Esophagus (tissue), 2 donors: Measurements from ENCODE around the gene NEO1. TPM values are rescaled to one million over a fixed set of nuclear protein-coding genes. Genes with fewer than 3 reads are reported as not detected.

Source experiments
- H3K27ac ChIP-seq, 2 donors: one replicate each; pipeline ENCODE4 v1.5.1; 2013; ENCODE audit warnings: low read depth in 2 of 2, mild to moderate bottlenecking in 2 of 2, inconsistent platforms in 1 of 2, low read length in 1 of 2, moderate library complexity in 1 of 2
- H3K27me3 ChIP-seq, 2 donors: one replicate each; pipeline ENCODE4 v1.6.1; 2013; ENCODE audit warnings: low read length in 2 of 2, control low read depth in 1 of 2, mild to moderate bottlenecking in 1 of 2; ENCODE audit not compliant: insufficient read depth in 2 of 2, control insufficient read depth in 1 of 2
- H3K36me3 ChIP-seq, 2 donors: one replicate each; pipeline ENCODE4 v1.6.1; 2013; ENCODE audit warnings: low read length in 1 of 2; ENCODE audit not compliant: control insufficient read depth in 2 of 2, insufficient read depth in 2 of 2
- H3K4me1 ChIP-seq, 2 donors: one replicate each; pipeline ENCODE4 v1.6.1; 2013; ENCODE audit warnings: low read length in 1 of 2; ENCODE audit not compliant: control insufficient read depth in 2 of 2, insufficient read depth in 2 of 2
- H3K4me3 ChIP-seq, 2 donors: one replicate each; pipeline ENCODE4 v1.5.1; 2013; ENCODE audit warnings: low read length in 2 of 2, mild to moderate bottlenecking in 2 of 2, low read depth in 1 of 2, moderate library complexity in 1 of 2
- H3K9me3 ChIP-seq, 2 donors: one replicate each; pipeline ENCODE4 v1.6.1; 2013; ENCODE audit warnings: mild to moderate bottlenecking in 2 of 2, low read depth in 1 of 2, low read length in 1 of 2, moderate library complexity in 1 of 2; ENCODE audit not compliant: control insufficient read depth in 2 of 2, insufficient read depth in 1 of 2
- WGBS, 2 donors: extraction: QIAGEN DNeasy Blood & Tissue Kit; methylation state at CpG; one replicate each; pipeline ENCODE4 v1.1.7; 2013; 5-methylcytosine and 5-hydroxymethylcytosine counted together
- polyA plus RNA-seq, 2 donors: library from polyadenylated mRNA; stranded (reverse); fragments of 200-250 nt; gene quantifications; one replicate each; pipeline ENCODE4 v1.2.3, GENCODE V29; 2013
- donor health status: healthy with polysubstance abuse.
- donor health status: Bipolar disorder and iron deficiency.

NEO1 gene
- 1 to 10 TPM; 5.7 to 7.3 TPM for polyA plus RNA-seq

GRCh38 chr15:73051807-73052652 is at the start of gene NEO1:
Gene NEO1 (plus strand): TSS chr15:73052463. CDS start chr15:73052676, 213 bp downstream.
- H3K9me3 ChIP-seq = no peaks in the 10 kb centered on the region
- no peaks in the 10 kb centered on the region for H3K27me3 ChIP-seq
- H3K27ac ChIP-seq = peak within 1 kb of the TSS; percentile 80 to 97
- WGBS, 2 donors = 0 to 1% methylated on average over 21 to 88 of the region's 108 CpGs
- peak within 1 kb of the TSS; percentile 85 to 95 for H3K4me3 ChIP-seq
- no peaks in the 10 kb centered on the region for H3K36me3 ChIP-seq
- H3K4me1 ChIP-seq = no peaks in the 10 kb centered on the region

- no peak overlapping the region for H3K27ac ChIP-seq
- H3K4me1 ChIP-seq = no peaks in the 10 kb centered on the region
- H3K4me3 ChIP-seq = no peak overlapping the region
- no peaks in the 10 kb centered on the region for H3K36me3 ChIP-seq
- H3K9me3 ChIP-seq = no peaks in the 10 kb centered on the region
- WGBS, 2 donors = 86% methylated on average over 5 of the region's 5 CpGs
- no peaks in the 10 kb centered on the region for H3K27me3 ChIP-seq
Observed at GRCh38 chr15:73004462-73004861, 47.8 kb upstream of the NEO1 start.

GRCh38 chr15:73005032-73005431 is 47.2 kb upstream of the NEO1 start:
- no peak overlapping the region for H3K4me3 ChIP-seq
- H3K27me3 ChIP-seq = no peaks in the 10 kb centered on the region
- no peaks in the 10 kb centered on the region for H3K4me1 ChIP-seq
- no peak overlapping the region for H3K27ac ChIP-seq
- 93 to 94% methylated on average over 2 of the region's 2 CpGs for WGBS, 2 donors
- no peaks in the 10 kb centered on the region for H3K9me3 ChIP-seq
- H3K36me3 ChIP-seq = no peaks in the 10 kb centered on the region

GRCh38 chr15:73005446-73005845 is 46.8 kb upstream of the NEO1 start:
- WGBS, 2 donors = 83 to 92% methylated on average over 2 of the region's 2 CpGs
- no peaks in the 10 kb centered on the region for H3K4me1 ChIP-seq

GRCh38 chr15:73006523-73006922 is 45.7 kb upstream of the NEO1 start:
- H3K4me1 ChIP-seq = no peaks in the 10 kb centered on the region
- no peaks in the 10 kb centered on the region for H3K36me3 ChIP-seq
- no peak overlapping the region for H3K27ac ChIP-seq
- H3K27me3 ChIP-seq = no peaks in the 10 kb centered on the region
- no peak overlapping the region for H3K4me3 ChIP-seq
- 76 to 80% methylated on average over 1 of the region's 1 CpG for WGBS, 2 donors
- H3K9me3 ChIP-seq = no peaks in the 10 kb centered on the region

More at GRCh38 chr15:73005446-73005845, 46.8 kb upstream of the NEO1 start:
- Histone ChIP-seq H3K27ac (no peak overlapping the region), H3K9me3 (no peaks in the 10 kb centered on the region), H3K36me3 (no peaks in the 10 kb centered on the region), H3K27me3 (no peaks in the 10 kb centered on the region), H3K4me3 (no peak overlapping the region)

- Histone ChIP-seq H3K36me3 (no peaks in the 10 kb centered on the region), H3K4me1 (no peaks in the 10 kb centered on the region), H3K4me3 (no peak overlapping the region), H3K27me3 (no peaks in the 10 kb centered on the region), H3K9me3 (no peaks in the 10 kb centered on the region), H3K27ac (no peak overlapping the region)
- WGBS, 2 donors = 39 to 52% methylated on average over 13 of the region's 13 CpGs
Observed at GRCh38 chr15:73009066-73010056, 42.9 kb upstream of the NEO1 start.

- no peaks in the 10 kb centered on the region for H3K4me1 ChIP-seq
- no peaks in the 10 kb centered on the region for H3K36me3 ChIP-seq
- no peaks in the 10 kb centered on the region for H3K27me3 ChIP-seq
- WGBS, 2 donors = 68 to 74% methylated on average over 10 of the region's 10 CpGs
- no peaks in the 10 kb centered on the region for H3K9me3 ChIP-seq
- no peak overlapping the region for H3K27ac ChIP-seq
- H3K4me3 ChIP-seq = no peak overlapping the region
Observed at GRCh38 chr15:73010154-73011152, 41.8 kb upstream of the NEO1 start.

GRCh38 chr15:73014904-73015303 is 37.4 kb upstream of the NEO1 start:
- no peak overlapping the region for H3K27ac ChIP-seq
- 91 to 92% methylated on average over 1 of the region's 1 CpG for WGBS, 2 donors

GRCh38 chr15:73015493-73015892 is 36.8 kb upstream of the NEO1 start:
- Histone ChIP-seq H3K4me3 (no peak overlapping the region), H3K27ac (no peak overlapping the region), H3K27me3 (no peaks in the 10 kb centered on the region), H3K4me1 (no peaks in the 10 kb centered on the region), H3K36me3 (no peaks in the 10 kb centered on the region), H3K9me3 (no peaks in the 10 kb centered on the region)
- WGBS, 2 donors = 92 to 93% methylated on average over 6 of the region's 6 CpGs

More at GRCh38 chr15:73014904-73015303, 37.4 kb upstream of the NEO1 start:
- H3K9me3 ChIP-seq = no peaks in the 10 kb centered on the region
- H3K27me3 ChIP-seq = no peaks in the 10 kb centered on the region
- no peak overlapping the region for H3K4me3 ChIP-seq
- H3K36me3 ChIP-seq = no peaks in the 10 kb centered on the region
- H3K4me1 ChIP-seq = no peaks in the 10 kb centered on the region
